Testis (tissue), 2 donors: ENCODE results near the gene CLCN6.

ENCODE experiments used
- POLR2A ChIP-seq: fragments of 450-650 bp; IDR thresholded peaks from one replicate; pipeline ENCODE4 v1.6.1; 2017; ENCODE audit warnings: antibody characterized with exemption, mild to moderate bottlenecking, moderate library complexity
- TF ChIP-seq, protein P1 (sequence below), 3 experiments: fragments of 450-650 bp in 2 of 3; fragments of 200-600 bp in 1 of 3; sonication (generic) in 1 of 3; IDR thresholded peaks; one replicate each; pipeline ENCODE4 v1.5.1; 2016 to 2019; ENCODE audit warnings: antibody characterized with exemption in 3 of 3, mild to moderate bottlenecking in 2 of 3, moderate library complexity in 1 of 3

DNA sequence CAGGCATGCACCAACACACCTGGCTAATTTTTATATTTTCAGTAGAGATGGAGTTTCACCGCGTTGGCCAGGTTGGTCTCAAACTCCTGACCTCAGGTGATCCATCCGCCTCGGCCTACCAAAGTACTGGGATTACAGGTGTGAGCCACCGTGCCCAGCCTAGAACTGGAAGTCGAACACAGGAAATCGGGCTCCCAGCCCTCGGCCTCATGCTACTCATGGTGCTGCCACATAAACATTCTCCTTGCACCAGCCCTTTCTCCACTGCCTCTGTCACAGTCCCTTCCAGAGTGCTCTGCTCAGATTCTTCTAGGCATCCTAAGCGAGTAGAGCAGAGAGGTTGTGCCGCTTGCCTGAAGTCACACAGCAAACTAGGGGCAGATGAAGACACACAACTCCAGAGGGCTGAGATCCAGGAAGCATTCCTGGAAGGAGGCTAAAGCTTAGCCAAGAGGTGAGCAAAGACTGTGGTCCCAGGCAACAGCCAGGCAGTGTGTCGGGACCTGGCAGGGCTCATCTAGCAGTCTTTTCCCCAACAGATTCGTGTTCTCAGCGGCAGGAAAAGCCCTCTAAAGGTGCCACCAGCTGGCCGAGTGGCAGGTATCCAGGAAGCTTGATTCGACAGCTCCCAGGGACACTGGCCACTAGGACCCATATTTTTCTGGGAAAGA, 82.3 kb downstream of the CLCN6 start:
- TF ChIP-seq, protein P1, sequence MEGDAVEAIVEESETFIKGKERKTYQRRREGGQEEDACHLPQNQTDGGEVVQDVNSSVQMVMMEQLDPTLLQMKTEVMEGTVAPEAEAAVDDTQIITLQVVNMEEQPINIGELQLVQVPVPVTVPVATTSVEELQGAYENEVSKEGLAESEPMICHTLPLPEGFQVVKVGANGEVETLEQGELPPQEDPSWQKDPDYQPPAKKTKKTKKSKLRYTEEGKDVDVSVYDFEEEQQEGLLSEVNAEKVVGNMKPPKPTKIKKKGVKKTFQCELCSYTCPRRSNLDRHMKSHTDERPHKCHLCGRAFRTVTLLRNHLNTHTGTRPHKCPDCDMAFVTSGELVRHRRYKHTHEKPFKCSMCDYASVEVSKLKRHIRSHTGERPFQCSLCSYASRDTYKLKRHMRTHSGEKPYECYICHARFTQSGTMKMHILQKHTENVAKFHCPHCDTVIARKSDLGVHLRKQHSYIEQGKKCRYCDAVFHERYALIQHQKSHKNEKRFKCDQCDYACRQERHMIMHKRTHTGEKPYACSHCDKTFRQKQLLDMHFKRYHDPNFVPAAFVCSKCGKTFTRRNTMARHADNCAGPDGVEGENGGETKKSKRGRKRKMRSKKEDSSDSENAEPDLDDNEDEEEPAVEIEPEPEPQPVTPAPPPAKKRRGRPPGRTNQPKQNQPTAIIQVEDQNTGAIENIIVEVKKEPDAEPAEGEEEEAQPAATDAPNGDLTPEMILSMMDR (IDR thresholded peaks at IDR 0.05), result no peak
- no peak for TF ChIP-seq POLR2A
